Smooth muscle cell (in vitro differentiated cells): ENCODE results near the gene MRPS10. TPM values are rescaled to one million over a fixed set of nuclear protein-coding genes. Genes with fewer than 3 reads are reported as not detected.
A peak's percentile ranks its signal among the peaks of the same experiment; 100 is the strongest.

Experiments
- DNase-seq: peaks from one replicate; lab custom pipeline; 2025; ENCODE audit not compliant: unreplicated experiment; lab: John Stamatoyannopoulos, UW
- H2AFZ ChIP-seq: fragments of 200-600 bp; sonication (generic); 2 replicates; pipeline ENCODE4 v1.6.0; 2016; ENCODE audit warnings: antibody characterized with exemption, low read depth, mild to moderate bottlenecking
- H3F3A ChIP-seq: fragments of 200-600 bp; sonication (generic); 2 replicates; pipeline ENCODE4 v1.6.0; 2017; ENCODE audit warnings: antibody characterized with exemption, low read depth
- H3K27ac ChIP-seq: fragments of 200-600 bp; sonication (generic); 2 replicates; pipeline ENCODE4 v1.5.1; 2016; ENCODE audit warnings: low read depth, mild to moderate bottlenecking
- H3K27me3 ChIP-seq: fragments of 200-600 bp; sonication (generic); 2 replicates; pipeline ENCODE4 v1.6.1; 2016; ENCODE audit warnings: low read depth, mild to moderate bottlenecking
- H3K36me3 ChIP-seq: fragments of 200-600 bp; sonication (generic); 2 replicates; pipeline ENCODE4 v1.5.1; 2016; ENCODE audit warnings: low read depth
- H3K4me1 ChIP-seq: fragments of 200-600 bp; sonication (generic); 2 replicates; pipeline ENCODE4 v1.5.1; 2016; ENCODE audit warnings: low read depth
- H3K4me2 ChIP-seq: fragments of 200-600 bp; sonication (generic); 2 replicates; pipeline ENCODE4 v1.6.0; 2016; ENCODE audit warnings: mild to moderate bottlenecking
- H3K4me3 ChIP-seq: fragments of 200-600 bp; sonication (generic); 2 replicates; pipeline ENCODE4 v1.5.1; 2016; ENCODE audit warnings: mild to moderate bottlenecking
- H3K79me2 ChIP-seq: fragments of 200-600 bp; sonication (generic); 2 replicates; pipeline ENCODE4 v1.6.0; 2016; ENCODE audit warnings: low read depth, mild to moderate bottlenecking
- H3K9ac ChIP-seq: fragments of 200-600 bp; sonication (generic); 2 replicates; pipeline ENCODE4 v1.6.0; 2016; ENCODE audit warnings: low read depth
- H3K9me3 ChIP-seq: fragments of 200-600 bp; sonication (generic); replicated peaks from 2 replicates; pipeline ENCODE4 v1.5.1; 2016; ENCODE audit warnings: low read depth
- H4K20me1 ChIP-seq: fragments of 200-600 bp; sonication (generic); 2 replicates; pipeline ENCODE4 v1.6.0; 2016; ENCODE audit warnings: low read depth
- WGBS: methylation state at CpG from one replicate; pipeline ENCODE4 v1.1.7; 2016; ENCODE audit warnings: low lambda C conversion rate; 5-methylcytosine and 5-hydroxymethylcytosine counted together
- polyA plus RNA-seq: library from polyadenylated mRNA; unstranded; fragments of >200 nt; fragmentation: Nextera tagmentation; extraction: Ambion mirVana; gene quantifications from 2 replicates; pipeline ENCODE4 v1.2.1, GENCODE V29; 2016
- total RNA-seq: library from RNA; depleted of rRNA; stranded (reverse); fragments of >200 nt; gene quantifications from 2 replicates; pipeline ENCODE4 v1.2.3, GENCODE V29; 2014
- TF ChIP-seq, protein P1 (sequence below): fragments of 200-600 bp; sonication (generic); IDR thresholded peaks from 2 replicates; pipeline ENCODE4 v1.5.1; 2017; ENCODE audit warnings: borderline replicate concordance, mild to moderate bottlenecking, antibody characterized with exemption; ENCODE audit not compliant: insufficient read depth, poor library complexity, severe bottlenecking

MRPS10 gene
- total and polyA plus RNA-seq, 2 experiments from 2014 or later: 41.1 to 47.8 TPM

DNA sequence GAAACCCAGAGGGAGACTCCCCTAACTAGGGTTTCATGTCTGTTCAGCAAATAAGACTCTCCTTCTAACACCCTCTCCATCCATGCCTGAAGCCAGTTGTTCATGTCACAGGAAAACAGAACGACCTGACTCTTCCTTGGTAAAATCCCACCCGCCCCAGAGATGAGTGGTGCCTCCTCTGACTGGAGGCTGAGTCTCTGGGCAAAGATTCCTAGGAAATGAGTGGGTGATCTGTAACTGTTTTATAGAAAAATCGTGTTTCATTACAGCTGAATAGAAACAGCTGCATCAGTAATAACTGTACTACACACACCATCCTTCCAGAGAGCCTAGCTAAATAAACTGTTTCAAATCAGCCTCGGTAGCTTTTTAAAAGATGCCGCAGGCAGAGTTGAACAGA, 37.4 kb upstream of the MRPS10 start:
- Histone ChIP-seq H3K4me2 (no peak overlapping the region), H3F3A (no peaks in the 10 kb centered on the region), H3K27me3 (no peaks in the 10 kb centered on the region), H4K20me1 (no peaks in the 10 kb centered on the region), H3K4me1 (peaks cover 4% of the 10 kb centered on the region), H3K79me2 (no peaks in the 10 kb centered on the region), H3K36me3 (no peaks in the 10 kb centered on the region), H3K4me3 (no peak overlapping the region), H3K27ac (no peak overlapping the region), H3K9ac (no peak overlapping the region), H2AFZ (no peak overlapping the region), H3K9me3 (no peaks in the 10 kb centered on the region)
- 88% methylated on average over 5 of the region's 5 CpGs for WGBS
- DNase-seq: no peak
- TF ChIP-seq, protein P1, sequence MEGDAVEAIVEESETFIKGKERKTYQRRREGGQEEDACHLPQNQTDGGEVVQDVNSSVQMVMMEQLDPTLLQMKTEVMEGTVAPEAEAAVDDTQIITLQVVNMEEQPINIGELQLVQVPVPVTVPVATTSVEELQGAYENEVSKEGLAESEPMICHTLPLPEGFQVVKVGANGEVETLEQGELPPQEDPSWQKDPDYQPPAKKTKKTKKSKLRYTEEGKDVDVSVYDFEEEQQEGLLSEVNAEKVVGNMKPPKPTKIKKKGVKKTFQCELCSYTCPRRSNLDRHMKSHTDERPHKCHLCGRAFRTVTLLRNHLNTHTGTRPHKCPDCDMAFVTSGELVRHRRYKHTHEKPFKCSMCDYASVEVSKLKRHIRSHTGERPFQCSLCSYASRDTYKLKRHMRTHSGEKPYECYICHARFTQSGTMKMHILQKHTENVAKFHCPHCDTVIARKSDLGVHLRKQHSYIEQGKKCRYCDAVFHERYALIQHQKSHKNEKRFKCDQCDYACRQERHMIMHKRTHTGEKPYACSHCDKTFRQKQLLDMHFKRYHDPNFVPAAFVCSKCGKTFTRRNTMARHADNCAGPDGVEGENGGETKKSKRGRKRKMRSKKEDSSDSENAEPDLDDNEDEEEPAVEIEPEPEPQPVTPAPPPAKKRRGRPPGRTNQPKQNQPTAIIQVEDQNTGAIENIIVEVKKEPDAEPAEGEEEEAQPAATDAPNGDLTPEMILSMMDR: no peak

DNA sequence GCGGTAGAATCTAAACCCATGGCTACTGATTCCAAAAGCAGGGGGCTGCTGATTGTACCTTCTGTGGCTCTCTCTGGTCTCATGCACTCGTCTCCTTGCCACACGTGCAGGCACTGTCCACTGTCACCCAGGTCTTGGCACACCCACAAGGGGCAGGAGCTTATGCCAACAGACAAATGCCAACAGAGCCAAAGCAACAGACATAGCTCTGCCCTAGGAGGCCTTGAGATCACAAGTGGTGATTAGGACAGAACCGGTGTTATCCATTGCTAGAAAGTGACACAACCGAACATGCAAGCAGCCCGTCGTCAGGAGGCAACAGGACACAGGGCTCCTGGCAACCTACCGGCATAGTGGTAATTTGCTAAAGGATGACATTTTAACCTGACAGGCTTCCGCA, 36.8 kb upstream of the MRPS10 start:
- H2AFZ ChIP-seq: no peak overlapping the region
- H4K20me1 ChIP-seq: no peaks in the 10 kb centered on the region
- peaks cover 4% of the 10 kb centered on the region for H3K4me1 ChIP-seq
- H3K9ac ChIP-seq: no peak overlapping the region
- H3K79me2 ChIP-seq: no peaks in the 10 kb centered on the region
- WGBS: 96% methylated on average over 9 of the region's 9 CpGs
- no peaks in the 10 kb centered on the region for H3K27me3 ChIP-seq
- no peaks in the 10 kb centered on the region for H3F3A ChIP-seq
- no peak overlapping the region for H3K4me3 ChIP-seq
- H3K9me3 ChIP-seq: no peaks in the 10 kb centered on the region
- H3K4me2 ChIP-seq: no peak overlapping the region
- H3K27ac ChIP-seq: no peak overlapping the region
- no peak for DNase-seq
- H3K36me3 ChIP-seq: no peaks in the 10 kb centered on the region
- TF ChIP-seq, protein P1: no peak

DNA sequence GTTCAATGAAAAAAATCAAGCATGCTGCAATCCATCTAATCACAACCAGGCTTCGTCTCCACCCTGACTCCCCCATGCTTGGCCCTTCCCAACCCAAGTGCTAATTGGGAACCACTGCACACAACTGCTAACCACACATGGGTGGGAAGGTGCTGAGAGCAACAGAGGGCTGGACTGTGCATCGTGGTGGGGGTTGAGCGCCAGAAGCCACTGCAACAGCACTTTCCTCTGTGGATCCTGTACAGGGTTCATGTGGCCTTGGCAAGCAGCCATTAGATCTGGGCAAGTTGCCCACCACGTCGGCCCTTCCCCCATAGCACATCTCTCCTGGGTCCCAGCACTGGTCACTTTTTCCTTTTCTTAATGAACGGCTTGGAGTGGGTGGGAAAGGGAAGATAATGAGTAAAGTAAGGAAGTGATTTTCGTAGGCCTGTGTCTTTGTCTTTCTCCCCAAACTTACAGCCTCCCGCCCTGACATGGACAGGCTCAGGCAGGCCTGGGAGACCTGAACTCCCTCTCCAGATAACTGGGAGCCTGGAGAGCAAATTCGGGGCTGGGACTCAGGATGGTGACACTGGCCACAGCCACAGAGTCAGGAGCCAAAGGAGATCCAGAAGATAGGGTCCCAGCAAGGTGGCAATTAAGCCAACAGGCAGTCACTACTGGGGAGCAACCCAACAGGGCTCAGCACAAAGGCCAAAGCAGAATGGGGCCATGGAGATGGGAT, 34.4 kb upstream of the MRPS10 start:
- H3K27ac ChIP-seq: no peak overlapping the region
- no peak overlapping the region for H3K9ac ChIP-seq
- DNase-seq: peak; percentile 12
- WGBS: 50% methylated on average over 9 of the region's 9 CpGs
- TF ChIP-seq, protein P1: no peak
- no peaks in the 10 kb centered on the region for H3F3A ChIP-seq
- no peaks in the 10 kb centered on the region for H3K27me3 ChIP-seq
- no peaks in the 10 kb centered on the region for H3K36me3 ChIP-seq
- no peak overlapping the region for H3K4me2 ChIP-seq
- H3K4me1 ChIP-seq: peaks cover 4% of the 10 kb centered on the region
- H3K79me2 ChIP-seq: no peaks in the 10 kb centered on the region
- no peak overlapping the region for H3K4me3 ChIP-seq
- no peaks in the 10 kb centered on the region for H4K20me1 ChIP-seq
- H3K9me3 ChIP-seq: no peaks in the 10 kb centered on the region
- H2AFZ ChIP-seq: no peak overlapping the region

DNA sequence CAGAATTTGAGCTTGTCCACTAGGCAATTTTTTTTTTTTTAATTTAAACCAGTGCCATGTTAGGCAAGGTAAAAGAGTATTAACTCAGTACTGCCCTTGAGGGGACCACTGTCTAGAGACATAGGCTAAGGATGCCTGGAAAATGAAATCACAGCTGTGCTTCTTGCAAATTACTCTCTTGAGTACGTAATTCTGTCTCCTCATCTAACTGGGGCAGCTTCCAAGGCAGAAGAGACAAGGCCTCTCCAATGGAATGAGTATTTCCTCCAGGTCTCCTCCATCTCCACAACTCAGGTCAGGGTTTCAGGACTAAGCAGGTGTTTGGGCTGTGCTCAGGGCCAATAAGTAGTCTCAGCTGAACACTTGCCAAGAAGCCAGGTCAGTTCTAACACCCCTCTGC, 33.8 kb upstream of the MRPS10 start:
- Histone ChIP-seq H3K27ac (no peak overlapping the region), H3K9ac (no peak overlapping the region), H3K9me3 (no peaks in the 10 kb centered on the region), H4K20me1 (no peaks in the 10 kb centered on the region), H3K36me3 (no peaks in the 10 kb centered on the region), H3K4me2 (no peak overlapping the region), H3K27me3 (no peaks in the 10 kb centered on the region), H3K4me1 (peaks cover 4% of the 10 kb centered on the region), H2AFZ (no peak overlapping the region), H3K4me3 (no peak overlapping the region), H3K79me2 (no peaks in the 10 kb centered on the region), H3F3A (no peaks in the 10 kb centered on the region)
- no peak for DNase-seq
- 72% methylated on average over 1 of the region's 1 CpG for WGBS
- TF ChIP-seq, protein P1: no peak
